Activated CD8-positive, alpha-beta memory T cell treated with anti-CD3 and anti-CD28 coated beads, Interleukin-2, amount 50 U/mL, for 24 hours (primary cell): Measurements from ENCODE around the gene DGKI.

Source experiments
- DNase-seq: peaks from one replicate; pipeline ENCODE4 v3.0.0-alpha.2; 2020; ENCODE audit errors: extremely low read depth

The DGKI gene

DNA sequence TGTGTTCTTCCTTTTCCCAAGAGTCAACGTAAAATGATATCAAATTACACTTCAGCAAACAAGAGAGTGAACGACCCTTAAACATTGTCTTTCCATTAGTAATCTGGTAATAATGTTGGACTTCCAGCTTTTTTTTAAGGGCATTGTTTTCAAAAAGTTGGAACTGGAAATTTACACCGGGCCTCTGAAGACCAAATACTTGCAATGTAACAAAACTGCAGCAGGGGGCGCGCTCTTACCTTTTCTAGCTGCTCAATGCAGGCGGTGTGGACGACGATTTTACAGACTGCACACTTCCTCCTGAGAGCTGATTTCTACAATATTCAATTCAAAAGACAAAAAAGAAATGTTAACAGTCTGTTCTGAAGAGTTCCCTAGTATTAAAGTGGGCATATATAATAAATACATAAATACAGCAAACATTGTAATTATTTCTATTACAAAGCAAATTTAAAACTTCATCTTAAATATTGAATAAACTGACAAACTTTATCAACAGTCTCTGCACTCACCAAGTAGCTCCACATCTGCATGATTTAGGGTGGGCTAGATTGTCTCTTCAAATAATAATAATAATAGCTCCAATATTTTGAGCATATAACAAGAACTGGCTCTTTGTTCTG, 190.4 kb downstream of the DGKI start:
- no peak for DNase-seq

DNA sequence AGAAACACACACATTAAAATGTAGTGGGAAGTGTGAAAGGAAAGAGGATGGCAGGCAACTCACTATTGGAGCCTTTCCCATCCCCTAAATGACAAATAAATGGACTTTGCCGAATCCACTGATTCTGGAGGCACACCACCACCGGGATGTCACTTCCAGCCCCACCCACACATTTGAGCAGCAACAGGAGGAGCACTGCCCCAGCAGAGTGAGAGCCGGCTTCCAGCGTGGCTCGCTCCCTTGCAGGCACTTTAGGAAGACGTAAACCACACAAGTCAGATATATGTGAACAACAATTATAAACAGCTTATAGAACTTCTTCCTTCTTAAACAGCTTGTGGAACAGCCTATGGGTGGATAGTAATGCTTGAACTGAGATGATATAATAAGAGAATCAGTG, 191.0 kb downstream of the DGKI start:
- DNase-seq, result no peak

- DNase-seq, result no peak
Measured at GRCh38 chr7:137652721-137653120, 194.1 kb downstream of the DGKI start.

DNA sequence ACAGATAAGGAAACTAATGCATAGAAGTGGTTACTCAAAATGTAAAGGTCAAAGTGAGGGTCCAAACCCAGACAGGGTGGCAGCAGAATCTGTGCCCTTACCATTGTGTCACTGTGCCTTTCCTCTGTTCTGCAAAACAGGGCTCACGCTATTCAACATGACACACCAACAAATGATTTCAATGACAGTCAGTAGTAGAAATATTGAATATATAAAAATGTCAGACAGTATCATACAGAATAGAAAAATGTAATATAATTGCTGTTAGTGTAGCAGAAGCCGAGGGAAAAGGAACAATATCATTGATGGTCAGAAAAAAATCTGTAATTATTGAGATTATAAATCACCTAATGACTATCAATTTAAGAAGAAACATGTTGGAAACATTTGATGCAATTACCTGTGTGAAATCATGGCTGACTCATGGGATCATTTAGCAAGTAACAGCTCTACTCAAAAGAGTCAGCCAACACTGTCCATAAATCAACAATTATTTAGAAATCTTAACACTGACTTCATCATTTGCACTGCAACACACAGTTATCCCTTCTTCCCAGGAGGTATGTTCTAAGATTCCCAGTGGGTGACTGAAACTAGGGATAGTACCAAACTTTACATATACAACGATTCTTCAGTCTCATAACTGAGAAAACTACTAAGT, 198.7 kb downstream of the DGKI start:
- no peak for DNase-seq

GRCh38 chr7:137642472-137642871, 204.3 kb downstream of the DGKI start:
- no peak for DNase-seq

GRCh38 chr7:137642031-137642430, 204.7 kb downstream of the DGKI start:
- no peak for DNase-seq

- no peak for DNase-seq
Measured at GRCh38 chr7:137636376-137636775, 210.4 kb downstream of the DGKI start.

DNA sequence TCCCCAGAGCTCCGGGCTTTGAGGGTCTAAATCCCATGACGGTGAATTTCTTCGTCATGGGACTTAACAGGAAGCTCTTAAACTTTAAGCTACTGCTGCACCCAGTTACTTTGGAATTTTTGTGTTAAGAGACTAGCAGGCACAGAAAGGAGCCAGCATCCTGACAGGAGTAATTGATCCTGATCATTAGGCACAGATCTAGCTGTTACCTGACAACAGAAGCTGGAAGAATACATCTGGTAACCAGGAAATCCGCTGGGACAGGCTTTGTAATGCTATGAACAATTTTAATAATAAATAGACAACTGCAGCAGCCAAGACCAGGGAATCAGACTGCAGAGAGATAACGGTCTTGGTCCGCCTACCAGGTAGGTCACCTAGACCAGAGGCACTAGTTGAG, 210.9 kb downstream of the DGKI start:
- no peak for DNase-seq

- no peak for DNase-seq
Measured at GRCh38 chr7:137635132-137635531, 211.6 kb downstream of the DGKI start.

GRCh38 chr7:137634356-137634755, 212.4 kb downstream of the DGKI start:
- no peak for DNase-seq

GRCh38 chr7:137633133-137633532, 213.6 kb downstream of the DGKI start:
- no peak for DNase-seq

- no peak for DNase-seq
Measured at GRCh38 chr7:137628216-137628615, 218.6 kb downstream of the DGKI start.

GRCh38 chr7:137626469-137627067, 220.2 kb downstream of the DGKI start:
- DNase-seq, result no peak

DNA sequence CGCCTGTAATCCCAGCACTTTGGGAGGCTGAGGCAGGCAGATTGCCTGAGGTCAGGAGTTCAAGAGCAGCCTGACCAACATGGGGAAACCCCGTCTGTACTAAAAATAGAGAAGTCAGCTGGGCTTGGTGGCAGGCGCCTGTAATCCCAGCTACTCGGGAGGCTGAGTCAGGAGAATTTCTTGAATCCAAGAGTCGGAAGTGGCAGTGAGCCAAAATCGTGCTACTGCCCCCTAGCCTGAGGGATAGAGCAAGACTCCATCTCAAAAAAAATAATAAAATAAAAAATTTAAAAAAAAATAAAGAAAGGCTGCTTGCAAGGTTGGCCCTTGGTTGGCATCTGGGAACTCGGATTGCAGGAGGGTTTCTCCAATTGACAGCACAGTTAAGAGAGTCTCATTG, 221.6 kb downstream of the DGKI start:
- DNase-seq, result no peak

DNA sequence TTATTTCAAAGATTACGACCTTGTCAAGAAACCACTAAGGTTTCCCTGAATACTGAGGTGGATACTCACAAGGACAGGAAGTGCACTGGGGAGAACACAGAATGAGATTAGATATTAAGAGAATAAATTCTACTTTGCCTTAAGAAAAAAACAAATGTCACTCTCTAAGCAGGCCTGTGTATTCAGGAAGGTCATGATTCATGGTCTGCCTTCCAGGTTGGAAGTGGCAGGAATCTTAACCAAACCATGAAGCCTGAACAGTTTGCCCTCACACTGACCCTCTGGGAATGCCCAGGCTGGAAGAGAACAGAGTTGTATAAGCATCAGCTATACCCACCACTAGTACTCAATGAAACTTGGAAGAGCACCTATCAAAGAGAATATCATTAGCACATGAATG, 227.6 kb downstream of the DGKI start:
- DNase-seq, result no peak

DNA sequence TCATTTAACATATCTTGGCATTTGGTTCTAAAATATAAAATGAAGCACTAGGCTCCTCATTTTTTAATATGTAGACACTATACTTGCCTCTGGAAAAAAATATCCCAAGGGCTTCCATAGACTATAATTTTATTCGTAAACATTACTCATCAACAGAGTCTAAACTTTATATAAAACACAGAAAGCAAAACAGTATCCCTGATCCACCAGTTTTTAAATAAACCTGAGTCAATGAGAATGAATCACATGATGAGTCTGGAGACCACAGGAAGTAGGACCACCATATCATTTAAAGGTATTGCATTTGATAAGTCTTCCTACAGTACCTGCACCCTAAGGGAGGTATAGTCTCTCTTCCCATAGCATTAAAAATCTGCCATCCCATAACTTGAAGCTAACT, 228.0 kb downstream of the DGKI start:
- DNase-seq, result no peak

DNA sequence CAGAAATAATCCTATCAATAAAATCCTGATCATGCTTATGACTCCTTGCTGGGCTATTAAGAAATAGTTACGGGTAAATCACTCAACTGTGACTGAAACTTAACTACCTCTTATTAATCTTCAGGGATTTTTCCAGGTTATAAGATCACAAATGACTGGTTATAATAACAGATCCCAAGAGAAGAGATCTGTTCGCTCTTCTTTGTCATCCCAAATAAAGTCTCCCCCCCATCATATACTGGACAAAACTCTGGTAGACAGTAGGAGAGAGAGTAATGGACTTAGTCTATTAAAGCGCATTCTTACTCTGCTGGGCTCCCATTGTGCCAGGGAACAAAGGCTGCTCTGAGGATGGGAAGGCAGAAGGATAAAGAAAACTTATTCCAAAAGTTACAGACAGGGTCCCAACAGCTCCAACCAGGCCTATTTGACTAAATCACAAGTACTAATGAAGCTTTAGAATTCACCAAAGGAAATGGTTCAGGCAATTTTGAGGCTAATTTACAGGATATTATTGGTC, 233.7 kb downstream of the DGKI start:
- no peak for DNase-seq

DNA sequence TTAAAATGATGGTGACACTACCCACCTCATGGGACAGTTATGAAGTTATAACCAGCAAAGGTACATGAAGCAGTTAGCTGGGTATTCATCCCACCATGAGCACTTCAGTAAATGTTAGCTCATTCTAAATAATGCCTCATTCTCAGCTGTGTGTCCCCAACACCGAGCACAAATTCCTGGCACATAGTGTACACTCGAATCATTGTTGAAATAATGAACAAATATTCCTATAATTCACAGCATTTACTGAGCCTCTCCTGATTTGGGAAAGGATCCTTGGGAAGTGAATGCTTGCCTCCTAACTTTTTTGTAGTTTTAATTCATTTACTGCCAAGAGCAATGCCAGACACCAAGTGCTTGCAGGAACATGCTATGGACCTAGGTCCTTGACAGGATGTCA, 235.2 kb downstream of the DGKI start:
- DNase-seq, result no peak

DNA sequence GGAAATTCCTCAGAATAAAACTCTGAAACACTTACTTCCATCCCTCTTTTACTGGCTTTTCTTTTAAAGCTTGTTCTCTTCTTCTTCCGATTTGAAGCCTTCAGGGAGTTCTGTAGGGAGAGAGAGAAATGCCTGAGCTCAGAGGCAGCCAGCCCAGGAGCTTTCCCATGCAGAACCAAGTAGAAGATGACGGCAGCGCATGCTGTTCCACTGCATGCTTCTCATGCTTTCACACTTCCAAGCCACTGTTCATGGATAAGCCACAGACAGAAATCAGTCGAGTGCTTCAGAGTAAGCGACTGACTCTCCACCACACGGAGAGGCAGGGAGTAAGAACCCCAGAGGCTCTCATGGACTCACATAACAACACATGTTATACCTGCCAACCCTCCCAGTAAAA, 237.3 kb downstream of the DGKI start:
- no peak for DNase-seq

GRCh38 chr7:137606061-137606674, 240.6 kb downstream of the DGKI start:
- no peak for DNase-seq

DNA sequence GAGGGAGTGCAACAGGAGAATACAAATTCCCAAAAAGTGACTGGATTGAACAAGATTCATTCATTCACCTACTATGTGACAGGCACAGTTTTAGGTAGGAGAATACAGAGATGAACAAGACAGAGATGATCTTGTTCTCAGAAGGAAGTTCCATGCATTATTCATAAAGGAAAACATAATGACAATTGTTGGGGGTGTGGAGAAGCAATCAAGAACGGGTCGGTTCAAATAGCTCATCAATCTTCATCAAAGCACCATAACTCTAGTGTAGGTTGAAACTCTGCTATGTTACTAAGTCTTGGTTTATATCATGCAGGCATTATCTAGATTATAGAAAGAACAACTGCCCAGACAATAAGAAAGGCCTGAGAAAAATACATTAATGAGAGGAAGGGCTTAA, 243.7 kb downstream of the DGKI start:
- DNase-seq, result no peak

DNA sequence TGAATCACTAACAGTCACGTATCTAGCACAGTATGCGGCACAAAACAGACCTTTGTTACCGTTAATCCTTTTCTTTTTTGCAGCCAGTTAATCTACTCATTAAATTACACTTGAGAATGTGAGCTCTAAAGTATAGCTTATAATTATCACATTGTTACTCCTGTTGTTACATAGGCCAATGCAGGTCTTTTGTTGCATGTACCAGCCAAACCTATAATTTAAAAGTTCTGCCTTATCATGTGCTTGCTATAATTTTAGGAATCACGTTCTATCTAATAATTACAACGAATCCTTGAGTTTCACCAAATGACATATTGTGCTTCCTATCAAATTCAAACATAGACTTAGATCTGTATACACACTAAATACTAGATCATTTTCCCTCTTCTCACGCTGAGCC, 245.1 kb downstream of the DGKI start:
- DNase-seq, result no peak

DNA sequence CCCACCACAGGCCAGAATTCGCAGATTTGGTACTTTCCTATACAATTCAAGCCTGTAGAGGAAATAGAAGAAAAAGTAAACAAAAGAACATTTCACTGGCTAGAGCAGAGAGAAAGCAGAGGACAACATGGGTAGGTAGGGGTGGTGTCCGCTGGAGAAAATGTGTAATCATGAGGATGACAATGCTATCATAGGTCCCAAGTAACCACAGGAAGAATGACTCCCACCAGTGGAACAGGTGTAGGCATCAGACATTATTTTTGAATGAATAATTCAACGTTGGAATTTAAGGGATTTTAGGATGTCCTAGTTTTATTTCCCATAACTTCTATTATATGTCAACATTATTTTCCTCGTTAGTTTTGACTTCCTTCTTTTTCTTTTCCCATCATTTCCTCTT, 248.9 kb downstream of the DGKI start:
- no peak for DNase-seq
